Tibial nerve (tissue), 3 donors: ENCODE measurements around the gene SEL1L.
A peak's percentile ranks its signal among the peaks of the same experiment; 100 is the strongest.

Source experiments
- CTCF ChIP-seq, 5 experiments: fragments of 200-600 bp in 3 of 5; fragments of 450-650 bp in 2 of 5; sonication (generic) in 3 of 5; IDR thresholded peaks; one replicate each; pipeline ENCODE4 v1.5.1; 2016 to 2019; ENCODE audit warnings: antibody characterized with exemption in 5 of 5, mild to moderate bottlenecking in 3 of 5, moderate library complexity in 2 of 5
- POLR2A ChIP-seq, 2 donors: fragments of 450-650 bp; IDR thresholded peaks; one replicate each; pipeline ENCODE4 v1.6.1; 2017; ENCODE audit warnings: antibody characterized with exemption in 2 of 2, mild to moderate bottlenecking in 2 of 2, moderate library complexity in 2 of 2

GRCh38 chr14:81565441-81566290, 32.0 kb upstream of the SEL1L start:
- peak; percentile 29 to 56 (median 49) for TF ChIP-seq CTCF (IDR thresholded peaks at IDR 0.05)
- no peak for TF ChIP-seq POLR2A (IDR thresholded peaks at IDR 0.05)
